Left lung (tissue), 10 donors: Measurements from ENCODE around the gene DMAC2L. TPM values are rescaled to one million over a fixed set of nuclear protein-coding genes. Genes with fewer than 3 reads are reported as not detected.
"Not testable (repeated sequence)": the region's sequence is repeated elsewhere in the genome, so short reads cannot be mapped to it uniquely, and the experiment has no call there.

Experiments
- ATAC-seq: fragments of 200-7000 bp; cut with Tn5 transposase; one replicate; pipeline ENCODE4 v1.9.1; 2020; ENCODE audit warnings: moderate library complexity
- DNase-seq, 4 donors: peaks; one replicate each; pipeline ENCODE4 v3.0.0-alpha.2; 2013 to 2020
- H3K27ac ChIP-seq, 2 donors: fragments of 200-600 bp; sonication (generic) in 1 of 2; one replicate each; pipeline versions ENCODE4 v1.5.0 to v1.8.0; 2020 to 2021
- H3K27me3 ChIP-seq, 2 donors: fragments of 200-600 bp; sonication (generic) in 1 of 2; one replicate each; pipeline versions ENCODE4 v1.5.0 to v1.8.0; 2020 to 2021
- H3K36me3 ChIP-seq, 2 donors: fragments of 200-600 bp; sonication (generic) in 1 of 2; one replicate each; pipeline versions ENCODE4 v1.5.0 to v1.8.0; 2020 to 2021
- H3K4me1 ChIP-seq, 2 donors: fragments of 200-600 bp; one replicate each; pipeline ENCODE4 v1.8.0; 2021
- H3K4me3 ChIP-seq, 2 donors: fragments of 200-600 bp; sonication (generic) in 1 of 2; one replicate each; pipeline versions ENCODE4 v1.5.0 to v1.8.0; 2020 to 2021; ENCODE audit warnings: mild to moderate bottlenecking in 1 of 2
- H3K9me3 ChIP-seq, 2 donors: fragments of 200-600 bp; sonication (generic) in 1 of 2; one replicate each; pipeline versions ENCODE4 v1.5.0 to v1.8.0; 2020 to 2021
- intact Hi-C, 2 donors: fragments of 100-400 bp; cut with DNase I; formaldehyde crosslinking; loops; one replicate each; pipeline versions ENCODE4 v1.11.2 to v1.14.2; 2022
- polyA plus RNA-seq, 6 donors: library from polyadenylated mRNA; unstranded; fragments of 120-200 nt; gene quantifications; one replicate each; pipeline ENCODE4 v1.2.1, GENCODE V29; 2013; ENCODE audit not compliant: insufficient read length in 6 of 6
- total RNA-seq, 2 donors: library from RNA; stranded (reverse); fragmentation: NEBNext Ultra II Directional; extraction: Animal tissue kit (Norgen Biotek cat#: 25700); gene quantifications; one replicate each; pipeline ENCODE4 v1.2.1, GENCODE V29; 2021
- TF ChIP-seq, protein P1 (sequence below), 2 donors: fragments of 200-600 bp; sonication (generic) in 1 of 2; IDR thresholded peaks; one replicate each; pipeline versions ENCODE4 v1.5.0 to v1.8.0; 2021; ENCODE audit warnings: antibody characterized with exemption in 2 of 2
- donor health status: DM: no; HTN: yes; CAD: no.
- donor health status: DM: no; HTN: no; CAD: no.

DMAC2L gene
- total and polyA plus RNA-seq, 8 donors: 15.7 to 26.6 (median 24.0) TPM

- H3K4me3 ChIP-seq: no peak overlapping the region
- H3K4me1 ChIP-seq: no peaks in the 10 kb centered on the region
- TF ChIP-seq, protein P1, sequence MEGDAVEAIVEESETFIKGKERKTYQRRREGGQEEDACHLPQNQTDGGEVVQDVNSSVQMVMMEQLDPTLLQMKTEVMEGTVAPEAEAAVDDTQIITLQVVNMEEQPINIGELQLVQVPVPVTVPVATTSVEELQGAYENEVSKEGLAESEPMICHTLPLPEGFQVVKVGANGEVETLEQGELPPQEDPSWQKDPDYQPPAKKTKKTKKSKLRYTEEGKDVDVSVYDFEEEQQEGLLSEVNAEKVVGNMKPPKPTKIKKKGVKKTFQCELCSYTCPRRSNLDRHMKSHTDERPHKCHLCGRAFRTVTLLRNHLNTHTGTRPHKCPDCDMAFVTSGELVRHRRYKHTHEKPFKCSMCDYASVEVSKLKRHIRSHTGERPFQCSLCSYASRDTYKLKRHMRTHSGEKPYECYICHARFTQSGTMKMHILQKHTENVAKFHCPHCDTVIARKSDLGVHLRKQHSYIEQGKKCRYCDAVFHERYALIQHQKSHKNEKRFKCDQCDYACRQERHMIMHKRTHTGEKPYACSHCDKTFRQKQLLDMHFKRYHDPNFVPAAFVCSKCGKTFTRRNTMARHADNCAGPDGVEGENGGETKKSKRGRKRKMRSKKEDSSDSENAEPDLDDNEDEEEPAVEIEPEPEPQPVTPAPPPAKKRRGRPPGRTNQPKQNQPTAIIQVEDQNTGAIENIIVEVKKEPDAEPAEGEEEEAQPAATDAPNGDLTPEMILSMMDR (IDR thresholded peaks at IDR 0.05): no peak
- no peak overlapping the region for H3K27ac ChIP-seq
- intact Hi-C loops: no loop called here
- no peaks in the 10 kb centered on the region for H3K27me3 ChIP-seq
- peaks cover 0 to under 1% of the 10 kb centered on the region in 2 donors for H3K36me3 ChIP-seq
- no peak for ATAC-seq
- no peak for DNase-seq
- H3K9me3 ChIP-seq: no peaks in the 10 kb centered on the region
These were observed 40.5 kb downstream of the DMAC2L start for GRCh38 chr14:50352584-50352983.

- no peak for ATAC-seq
- TF ChIP-seq, protein P1 (IDR thresholded peaks at IDR 0.05): no peak
- intact Hi-C loops: no loop called here
These were observed 41.0 kb downstream of the DMAC2L start for GRCh38 chr14:50353126-50353525.

DNA sequence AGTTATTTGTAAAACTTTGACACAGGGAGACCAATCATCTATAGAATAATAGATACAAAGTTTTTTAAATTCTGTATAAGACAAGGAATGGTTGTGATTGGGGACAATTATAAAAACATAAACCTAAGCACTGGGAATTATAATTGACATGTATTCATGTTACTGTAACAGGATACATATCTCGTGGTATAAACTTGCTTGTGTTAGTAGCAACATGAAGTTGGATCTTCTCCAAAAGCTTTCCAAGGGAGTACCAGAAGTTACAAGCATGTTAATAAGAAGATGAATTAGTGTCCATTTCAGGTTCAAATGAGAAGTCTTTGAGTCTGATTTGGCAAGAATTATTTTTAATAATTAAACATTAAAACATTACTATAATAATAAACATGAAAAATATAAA is 42.4 kb downstream of the DMAC2L start:
- no peaks in the 10 kb centered on the region for H3K4me1 ChIP-seq
- no peak overlapping the region for H3K27ac ChIP-seq
- intact Hi-C loops: no loop called here
- H3K4me3 ChIP-seq: no peak overlapping the region
- no peaks in the 10 kb centered on the region for H3K9me3 ChIP-seq
- no peaks in the 10 kb centered on the region for H3K27me3 ChIP-seq
- TF ChIP-seq, protein P1 (IDR thresholded peaks at IDR 0.05): no peak
- ATAC-seq (no peak), DNase-seq (no peak)
- H3K36me3 ChIP-seq: peaks cover 0 to 13% of the 10 kb centered on the region in 2 donors

More at GRCh38 chr14:50353126-50353525, 41.0 kb downstream of the DMAC2L start:
- Histone ChIP-seq H3K4me3 (no peak overlapping the region), H3K27ac (no peak overlapping the region), H3K4me1 (no peaks in the 10 kb centered on the region), H3K36me3 (peaks cover 0 to 5% of the 10 kb centered on the region in 2 donors), H3K27me3 (no peaks in the 10 kb centered on the region), H3K9me3 (no peaks in the 10 kb centered on the region)
- no peak for DNase-seq

- Histone ChIP-seq H3K4me3 (no peak overlapping the region), H3K4me1 (no peaks in the 10 kb centered on the region), H3K9me3 (no peaks in the 10 kb centered on the region), H3K27me3 (no peaks in the 10 kb centered on the region), H3K27ac (no peak overlapping the region), H3K36me3 (peaks cover 0 to 13% of the 10 kb centered on the region in 2 donors)
- TF ChIP-seq, protein P1 (IDR thresholded peaks at IDR 0.05): no peak
- ATAC-seq (no peak), DNase-seq (no peak)
- intact Hi-C loops: no loop called here
These were observed 43.6 kb downstream of the DMAC2L start for GRCh38 chr14:50355692-50356091.

- H3K4me3 ChIP-seq, DNase-seq, ATAC-seq, intact Hi-C loops, H3K4me1 ChIP-seq, H3K27me3 ChIP-seq, H3K9me3 ChIP-seq, H3K27ac ChIP-seq: not testable (repeated sequence)
- H3K36me3 ChIP-seq: peaks cover 0 to 13% of the 10 kb centered on the region in 2 donors
These were observed 44.2 kb downstream of the DMAC2L start for GRCh38 chr14:50356283-50356682.

DNA sequence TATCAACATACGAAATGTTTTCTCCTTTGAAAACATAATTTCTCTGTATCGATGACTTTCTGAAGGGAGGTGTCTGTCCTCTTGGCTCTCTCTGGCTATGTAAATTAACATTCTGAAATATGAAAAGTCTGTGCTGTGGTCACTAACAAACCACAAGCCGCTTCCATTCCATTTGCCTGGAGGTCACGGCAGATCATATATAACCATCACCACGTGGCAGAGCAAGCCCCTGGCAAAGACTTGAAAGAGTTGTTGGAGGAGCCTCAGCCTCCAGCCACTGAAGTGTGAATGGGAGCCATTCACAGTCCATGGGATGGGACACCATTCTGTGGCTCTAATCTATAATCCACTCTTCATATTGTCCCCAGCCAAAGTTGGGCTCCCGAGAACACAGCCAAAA is 45.0 kb downstream of the DMAC2L start:
- ATAC-seq (no peak), DNase-seq (no peak)
- TF ChIP-seq, protein P1 (IDR thresholded peaks at IDR 0.05): no peak
- Histone ChIP-seq H3K9me3 (no peaks in the 10 kb centered on the region), H3K27ac (no peak overlapping the region), H3K4me3 (no peak overlapping the region), H3K27me3 (no peaks in the 10 kb centered on the region), H3K36me3 (peaks cover 0 to 13% of the 10 kb centered on the region in 2 donors), H3K4me1 (no peaks in the 10 kb centered on the region)
- intact Hi-C loops: no loop called here
